ENCODE data around the gene TSPAN4. TPM values are rescaled to one million over a fixed set of nuclear protein-coding genes. Genes with fewer than 3 reads are reported as not detected.

The TSPAN4 gene
- total and polyA plus RNA-seq, 2 of the 13 experiments (the other 11 are each of a cell fraction or from before 2014, with no cell fraction given): 31.7 to 68.3 TPM

DNA sequence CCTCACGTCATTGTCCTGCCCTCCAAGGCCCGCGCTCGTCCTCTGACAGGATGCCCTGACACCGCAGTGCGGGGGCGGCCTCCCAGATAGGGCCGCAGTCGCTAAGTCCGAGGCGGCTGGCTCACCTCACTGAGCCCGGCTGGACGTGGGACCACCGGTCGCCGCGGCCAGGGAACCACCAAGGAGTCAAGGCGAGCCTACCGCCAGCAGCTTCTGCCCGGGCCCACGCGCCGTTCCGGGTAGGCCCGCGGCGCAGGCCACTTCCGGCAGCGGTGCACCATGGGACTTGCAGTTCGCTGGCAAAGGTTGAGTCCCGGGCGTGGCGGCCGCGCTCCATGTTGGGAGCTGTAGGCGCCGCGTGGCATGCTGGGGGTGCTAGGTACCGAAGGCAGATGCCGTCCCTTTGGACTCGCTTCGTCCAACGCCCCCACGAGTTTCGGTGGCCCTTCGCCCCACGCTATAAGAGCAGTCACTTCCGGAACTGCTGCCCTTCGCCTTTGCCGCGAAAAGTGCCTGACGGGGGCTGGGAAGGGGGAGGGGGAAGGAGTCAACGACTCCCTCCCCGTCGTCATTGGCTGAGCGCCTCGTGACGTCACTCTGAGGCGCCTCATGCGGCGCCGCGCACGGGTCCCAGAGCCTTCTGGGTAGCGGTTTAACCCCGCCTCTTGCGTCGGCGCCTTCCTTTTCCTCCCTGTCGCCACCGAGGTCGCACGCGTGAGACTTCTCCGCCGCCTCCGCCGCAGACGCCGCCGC lies 33.2 kb upstream of the TSPAN4 start, which contains the start of gene RPLP2 (continued):
- TF ChIP-seq, protein P1, sequence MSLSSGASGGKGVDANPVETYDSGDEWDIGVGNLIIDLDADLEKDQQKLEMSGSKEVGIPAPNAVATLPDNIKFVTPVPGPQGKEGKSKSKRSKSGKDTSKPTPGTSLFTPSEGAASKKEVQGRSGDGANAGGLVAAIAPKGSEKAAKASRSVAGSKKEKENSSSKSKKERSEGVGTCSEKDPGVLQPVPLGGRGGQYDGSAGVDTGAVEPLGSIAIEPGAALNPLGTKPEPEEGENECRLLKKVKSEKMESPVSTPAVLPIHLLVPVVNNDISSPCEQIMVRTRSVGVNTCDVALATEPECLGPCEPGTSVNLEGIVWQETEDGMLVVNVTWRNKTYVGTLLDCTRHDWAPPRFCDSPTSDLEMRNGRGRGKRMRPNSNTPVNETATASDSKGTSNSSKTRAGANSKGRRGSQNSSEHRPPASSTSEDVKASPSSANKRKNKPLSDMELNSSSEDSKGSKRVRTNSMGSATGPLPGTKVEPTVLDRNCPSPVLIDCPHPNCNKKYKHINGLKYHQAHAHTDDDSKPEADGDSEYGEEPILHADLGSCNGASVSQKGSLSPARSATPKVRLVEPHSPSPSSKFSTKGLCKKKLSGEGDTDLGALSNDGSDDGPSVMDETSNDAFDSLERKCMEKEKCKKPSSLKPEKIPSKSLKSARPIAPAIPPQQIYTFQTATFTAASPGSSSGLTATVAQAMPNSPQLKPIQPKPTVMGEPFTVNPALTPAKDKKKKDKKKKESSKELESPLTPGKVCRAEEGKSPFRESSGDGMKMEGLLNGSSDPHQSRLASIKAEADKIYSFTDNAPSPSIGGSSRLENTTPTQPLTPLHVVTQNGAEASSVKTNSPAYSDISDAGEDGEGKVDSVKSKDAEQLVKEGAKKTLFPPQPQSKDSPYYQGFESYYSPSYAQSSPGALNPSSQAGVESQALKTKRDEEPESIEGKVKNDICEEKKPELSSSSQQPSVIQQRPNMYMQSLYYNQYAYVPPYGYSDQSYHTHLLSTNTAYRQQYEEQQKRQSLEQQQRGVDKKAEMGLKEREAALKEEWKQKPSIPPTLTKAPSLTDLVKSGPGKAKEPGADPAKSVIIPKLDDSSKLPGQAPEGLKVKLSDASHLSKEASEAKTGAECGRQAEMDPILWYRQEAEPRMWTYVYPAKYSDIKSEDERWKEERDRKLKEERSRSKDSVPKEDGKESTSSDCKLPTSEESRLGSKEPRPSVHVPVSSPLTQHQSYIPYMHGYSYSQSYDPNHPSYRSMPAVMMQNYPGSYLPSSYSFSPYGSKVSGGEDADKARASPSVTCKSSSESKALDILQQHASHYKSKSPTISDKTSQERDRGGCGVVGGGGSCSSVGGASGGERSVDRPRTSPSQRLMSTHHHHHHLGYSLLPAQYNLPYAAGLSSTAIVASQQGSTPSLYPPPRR (CRISPR knock-in tag; IDR thresholded peaks at IDR 0.05; ENCODE audit: borderline replicate concordance): no peak; the same call in 1 of the 2 replicates
- no peak for TF ChIP-seq ZNF75D (CRISPR knock-in tag; IDR thresholded peaks at IDR 0.05; ENCODE audit: borderline replicate concordance)
- TF ChIP-seq NCOA2 (CRISPR knock-in tag; IDR thresholded peaks at IDR 0.05): peak; percentile 9; the same call in 1 of the 2 replicates
- TF ChIP-seq TMF1 (CRISPR knock-in tag; IDR thresholded peaks at IDR 0.05; ENCODE audit: low read depth): peak; percentile 36; the same call in 1 of the 2 replicates
- TF ChIP-seq ZFP37 (CRISPR knock-in tag; IDR thresholded peaks at IDR 0.05; ENCODE audit: borderline replicate concordance): no peak
- TF ChIP-seq, protein P2, sequence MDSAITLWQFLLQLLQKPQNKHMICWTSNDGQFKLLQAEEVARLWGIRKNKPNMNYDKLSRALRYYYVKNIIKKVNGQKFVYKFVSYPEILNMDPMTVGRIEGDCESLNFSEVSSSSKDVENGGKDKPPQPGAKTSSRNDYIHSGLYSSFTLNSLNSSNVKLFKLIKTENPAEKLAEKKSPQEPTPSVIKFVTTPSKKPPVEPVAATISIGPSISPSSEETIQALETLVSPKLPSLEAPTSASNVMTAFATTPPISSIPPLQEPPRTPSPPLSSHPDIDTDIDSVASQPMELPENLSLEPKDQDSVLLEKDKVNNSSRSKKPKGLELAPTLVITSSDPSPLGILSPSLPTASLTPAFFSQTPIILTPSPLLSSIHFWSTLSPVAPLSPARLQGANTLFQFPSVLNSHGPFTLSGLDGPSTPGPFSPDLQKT (CRISPR knock-in tag; IDR thresholded peaks at IDR 0.05; ENCODE audit: borderline replicate concordance): no peak
- TF ChIP-seq ATF7 (IDR thresholded peaks at IDR 0.05): peak; percentile 96
- peak; percentile 70 for TF ChIP-seq ATF7 (CRISPR knock-in tag; IDR thresholded peaks at IDR 0.05)
- TF ChIP-seq ZNF605 (CRISPR knock-in tag; IDR thresholded peaks at IDR 0.05): peak; percentile 83
- TF ChIP-seq SIN3A (IDR thresholded peaks at IDR 0.05; ENCODE audit: borderline replicate concordance, low read depth, low read length): peak; percentile 68; the same call in 1 of the 2 replicates
- TF ChIP-seq, protein P3, sequence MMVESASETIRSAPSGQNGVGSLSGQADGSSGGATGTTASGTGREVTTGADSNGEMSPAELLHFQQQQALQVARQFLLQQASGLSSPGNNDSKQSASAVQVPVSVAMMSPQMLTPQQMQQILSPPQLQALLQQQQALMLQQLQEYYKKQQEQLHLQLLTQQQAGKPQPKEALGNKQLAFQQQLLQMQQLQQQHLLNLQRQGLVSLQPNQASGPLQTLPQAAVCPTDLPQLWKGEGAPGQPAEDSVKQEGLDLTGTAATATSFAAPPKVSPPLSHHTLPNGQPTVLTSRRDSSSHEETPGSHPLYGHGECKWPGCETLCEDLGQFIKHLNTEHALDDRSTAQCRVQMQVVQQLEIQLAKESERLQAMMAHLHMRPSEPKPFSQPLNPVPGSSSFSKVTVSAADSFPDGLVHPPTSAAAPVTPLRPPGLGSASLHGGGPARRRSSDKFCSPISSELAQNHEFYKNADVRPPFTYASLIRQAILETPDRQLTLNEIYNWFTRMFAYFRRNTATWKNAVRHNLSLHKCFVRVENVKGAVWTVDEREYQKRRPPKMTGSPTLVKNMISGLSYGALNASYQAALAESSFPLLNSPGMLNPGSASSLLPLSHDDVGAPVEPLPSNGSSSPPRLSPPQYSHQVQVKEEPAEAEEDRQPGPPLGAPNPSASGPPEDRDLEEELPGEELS (CRISPR knock-in tag; IDR thresholded peaks at IDR 0.05): no peak
- TF ChIP-seq, protein P4, sequence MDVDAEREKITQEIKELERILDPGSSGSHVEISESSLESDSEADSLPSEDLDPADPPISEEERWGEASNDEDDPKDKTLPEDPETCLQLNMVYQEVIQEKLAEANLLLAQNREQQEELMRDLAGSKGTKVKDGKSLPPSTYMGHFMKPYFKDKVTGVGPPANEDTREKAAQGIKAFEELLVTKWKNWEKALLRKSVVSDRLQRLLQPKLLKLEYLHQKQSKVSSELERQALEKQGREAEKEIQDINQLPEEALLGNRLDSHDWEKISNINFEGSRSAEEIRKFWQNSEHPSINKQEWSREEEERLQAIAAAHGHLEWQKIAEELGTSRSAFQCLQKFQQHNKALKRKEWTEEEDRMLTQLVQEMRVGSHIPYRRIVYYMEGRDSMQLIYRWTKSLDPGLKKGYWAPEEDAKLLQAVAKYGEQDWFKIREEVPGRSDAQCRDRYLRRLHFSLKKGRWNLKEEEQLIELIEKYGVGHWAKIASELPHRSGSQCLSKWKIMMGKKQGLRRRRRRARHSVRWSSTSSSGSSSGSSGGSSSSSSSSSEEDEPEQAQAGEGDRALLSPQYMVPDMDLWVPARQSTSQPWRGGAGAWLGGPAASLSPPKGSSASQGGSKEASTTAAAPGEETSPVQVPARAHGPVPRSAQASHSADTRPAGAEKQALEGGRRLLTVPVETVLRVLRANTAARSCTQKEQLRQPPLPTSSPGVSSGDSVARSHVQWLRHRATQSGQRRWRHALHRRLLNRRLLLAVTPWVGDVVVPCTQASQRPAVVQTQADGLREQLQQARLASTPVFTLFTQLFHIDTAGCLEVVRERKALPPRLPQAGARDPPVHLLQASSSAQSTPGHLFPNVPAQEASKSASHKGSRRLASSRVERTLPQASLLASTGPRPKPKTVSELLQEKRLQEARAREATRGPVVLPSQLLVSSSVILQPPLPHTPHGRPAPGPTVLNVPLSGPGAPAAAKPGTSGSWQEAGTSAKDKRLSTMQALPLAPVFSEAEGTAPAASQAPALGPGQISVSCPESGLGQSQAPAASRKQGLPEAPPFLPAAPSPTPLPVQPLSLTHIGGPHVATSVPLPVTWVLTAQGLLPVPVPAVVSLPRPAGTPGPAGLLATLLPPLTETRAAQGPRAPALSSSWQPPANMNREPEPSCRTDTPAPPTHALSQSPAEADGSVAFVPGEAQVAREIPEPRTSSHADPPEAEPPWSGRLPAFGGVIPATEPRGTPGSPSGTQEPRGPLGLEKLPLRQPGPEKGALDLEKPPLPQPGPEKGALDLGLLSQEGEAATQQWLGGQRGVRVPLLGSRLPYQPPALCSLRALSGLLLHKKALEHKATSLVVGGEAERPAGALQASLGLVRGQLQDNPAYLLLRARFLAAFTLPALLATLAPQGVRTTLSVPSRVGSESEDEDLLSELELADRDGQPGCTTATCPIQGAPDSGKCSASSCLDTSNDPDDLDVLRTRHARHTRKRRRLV (CRISPR knock-in tag; IDR thresholded peaks at IDR 0.05): peak; percentile 91
- TF ChIP-seq SRSF9 (IDR thresholded peaks at IDR 0.05; ENCODE audit: borderline replicate concordance, insufficient read depth, low read depth, low read length, poor library complexity, severe bottlenecking): no peak
- peak; percentile 36 for TF ChIP-seq CEBPG (CRISPR knock-in tag; IDR thresholded peaks at IDR 0.05)
- TF ChIP-seq HIVEP1 (CRISPR knock-in tag; IDR thresholded peaks at IDR 0.05): peak; percentile 93
- no peak for TF ChIP-seq XBP1 (CRISPR knock-in tag; IDR thresholded peaks at IDR 0.05)
